Measurements from ENCODE around the gene S100Z.
"Not testable (repeated sequence)": the region's sequence is repeated elsewhere in the genome, so short reads cannot be mapped to it uniquely, and the experiment has no call there.

GRCh38 chr5:76910344-76910933 is 60.6 kb downstream of the S100Z start:
- not testable (repeated sequence) for TF ChIP-seq EZH2phosphoT487 (IDR thresholded peaks at IDR 0.05; ENCODE audit: insufficient read depth, low read depth); EZH2 (IDR thresholded peaks at IDR 0.05; ENCODE audit: insufficient read depth, poor library complexity, severe bottlenecking)
